Psoas muscle (tissue), 8 donors: ENCODE measurements around the gene NUP210L. TPM values are rescaled to one million over a fixed set of nuclear protein-coding genes. Genes with fewer than 3 reads are reported as not detected.
"Not testable (repeated sequence)": the region's sequence is repeated elsewhere in the genome, so short reads cannot be mapped to it uniquely, and the experiment has no call there.

Experiments
- ATAC-seq, 4 donors: fragments of 200-7000 bp; cut with Tn5 transposase; one replicate each; pipeline ENCODE4 v1.9.1; 2020; ENCODE audit warnings: moderate library complexity in 3 of 4, mild to moderate bottlenecking in 2 of 4
- DNase-seq, 2 donors: peaks; one replicate each; pipeline ENCODE4 v3.0.0-alpha.2; 2020
- H3K27ac ChIP-seq: fragments of 200-600 bp; one replicate; pipeline ENCODE4 v1.8.0; 2022
- H3K27me3 ChIP-seq, 3 donors: fragments of 200-600 bp in 1 of 3; one replicate each; pipeline versions ENCODE4 v1.6.1 to v1.8.0; 2013 to 2022; ENCODE audit warnings: low read length in 2 of 3, mild to moderate bottlenecking in 2 of 3, moderate library complexity in 1 of 3; ENCODE audit not compliant: insufficient read depth in 3 of 3
- H3K36me3 ChIP-seq, 2 donors: fragments of 200-600 bp in 1 of 2; one replicate each; pipeline versions ENCODE4 v1.6.1 to v1.8.0; 2013 to 2022; ENCODE audit warnings: low read depth in 1 of 2, mild to moderate bottlenecking in 1 of 2, moderate library complexity in 1 of 2; ENCODE audit not compliant: insufficient read depth in 1 of 2
- H3K4me1 ChIP-seq: fragments of 200-600 bp; one replicate; pipeline ENCODE4 v1.8.0; 2022
- H3K4me3 ChIP-seq: fragments of 200-600 bp; one replicate; pipeline ENCODE4 v1.8.0; 2022; ENCODE audit warnings: mild to moderate bottlenecking
- H3K9me3 ChIP-seq: fragments of 200-600 bp; one replicate; pipeline ENCODE4 v1.8.0; 2022
- WGBS, 3 donors: extraction: QIAGEN DNeasy Blood & Tissue Kit; methylation state at CpG; one replicate each; pipeline versions ENCODE4 v1.1.6 to v1.1.7; 2013; 5-methylcytosine and 5-hydroxymethylcytosine counted together
- intact Hi-C, 2 donors: fragments of 100-400 bp; cut with DNase I; formaldehyde crosslinking; loops; one replicate each; pipeline versions ENCODE4 v1.11.0 to v1.14.2; 2022
- polyA plus RNA-seq, 3 donors: library from polyadenylated mRNA; stranded (reverse); fragments of 200-250 nt; gene quantifications; one replicate each; pipeline ENCODE4 v1.2.3, GENCODE V29; 2013
- total RNA-seq, 4 donors: library from RNA; stranded (reverse); fragmentation: NEBNext Ultra II Directional in 2 of 4; extraction: Animal tissue kit (Norgen Biotek cat#: 25700) in 2 of 4; gene quantifications; one replicate each; pipeline versions ENCODE4 v1.2.1 to v1.2.4, GENCODE V29; 2021 to 2023
- TF ChIP-seq, protein P1 (sequence below): fragments of 200-600 bp; IDR thresholded peaks from one replicate; pipeline ENCODE4 v1.8.0; 2022; ENCODE audit warnings: antibody characterized with exemption
- donor health status: healthy with polysubstance abuse.
- donor health status: DM: no; HTN: no; CAD: no; lungs with moderate emphysema.
- donor health status: Bipolar disorder and iron deficiency.
- donor health status: healthy.
- donor health status: DM: yes; HTN: yes; CAD: no.
- donor health status: DM: no; HTN: no; CAD: no.
- donor health status: DM: no; HTN: no; CAD: no.
- donor health status: DM: yes; HTN: yes; CAD: no.

NUP210L gene
- total and polyA plus RNA-seq, 7 donors, result 0.01 to 3.0 (median 0.19) TPM; not detected in 2

DNA sequence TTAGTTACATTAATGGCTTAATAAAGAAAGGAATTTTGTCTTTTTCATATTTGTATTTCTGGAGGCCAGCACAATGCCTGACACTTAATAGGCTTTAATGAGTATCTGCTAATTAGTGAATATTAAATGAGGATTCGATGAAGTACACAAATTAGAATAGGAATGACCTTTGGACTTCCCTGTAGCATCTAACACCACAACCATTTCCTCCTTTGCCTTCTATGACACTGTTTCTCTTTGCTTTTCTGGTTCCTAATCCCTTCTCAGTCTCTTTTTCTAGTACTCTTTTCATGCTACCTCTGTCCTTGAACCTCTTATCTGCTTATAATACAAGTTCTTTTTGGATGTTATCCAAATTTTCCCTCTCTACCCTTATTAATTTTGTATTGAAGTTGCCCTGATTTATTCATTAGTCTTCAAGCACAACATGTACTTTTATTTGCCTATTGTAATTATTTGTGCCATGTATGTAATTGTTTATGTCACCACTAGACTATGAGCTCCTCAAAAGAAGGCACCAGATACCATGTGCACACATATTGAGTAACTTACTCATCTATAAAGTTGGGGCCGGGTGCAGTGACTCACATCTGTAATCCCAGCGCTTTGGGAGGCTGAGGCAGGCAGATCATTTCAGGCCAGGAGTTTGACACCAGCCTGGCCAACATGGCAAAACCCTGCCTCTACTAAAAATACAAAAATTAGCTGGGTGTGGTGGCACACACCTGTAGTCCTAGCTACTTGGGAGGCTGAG is 140.5 kb downstream of the NUP210L start:
- TF ChIP-seq, protein P1, sequence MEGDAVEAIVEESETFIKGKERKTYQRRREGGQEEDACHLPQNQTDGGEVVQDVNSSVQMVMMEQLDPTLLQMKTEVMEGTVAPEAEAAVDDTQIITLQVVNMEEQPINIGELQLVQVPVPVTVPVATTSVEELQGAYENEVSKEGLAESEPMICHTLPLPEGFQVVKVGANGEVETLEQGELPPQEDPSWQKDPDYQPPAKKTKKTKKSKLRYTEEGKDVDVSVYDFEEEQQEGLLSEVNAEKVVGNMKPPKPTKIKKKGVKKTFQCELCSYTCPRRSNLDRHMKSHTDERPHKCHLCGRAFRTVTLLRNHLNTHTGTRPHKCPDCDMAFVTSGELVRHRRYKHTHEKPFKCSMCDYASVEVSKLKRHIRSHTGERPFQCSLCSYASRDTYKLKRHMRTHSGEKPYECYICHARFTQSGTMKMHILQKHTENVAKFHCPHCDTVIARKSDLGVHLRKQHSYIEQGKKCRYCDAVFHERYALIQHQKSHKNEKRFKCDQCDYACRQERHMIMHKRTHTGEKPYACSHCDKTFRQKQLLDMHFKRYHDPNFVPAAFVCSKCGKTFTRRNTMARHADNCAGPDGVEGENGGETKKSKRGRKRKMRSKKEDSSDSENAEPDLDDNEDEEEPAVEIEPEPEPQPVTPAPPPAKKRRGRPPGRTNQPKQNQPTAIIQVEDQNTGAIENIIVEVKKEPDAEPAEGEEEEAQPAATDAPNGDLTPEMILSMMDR, result no peak
- ATAC-seq, result no peak
- intact Hi-C loops, result loop anchor here in 1 of 2 donors (10.0 kb wide), 1 partner anchor 100 kb away; no protein-coding TSS in a partner anchor
- DNase-seq, result no peak
- Histone ChIP-seq H3K4me1 (no peaks in the 10 kb centered on the region), H3K9me3 (no peaks in the 10 kb centered on the region), H3K27ac (no peak overlapping the region), H3K27me3 (no peaks in the 10 kb centered on the region), H3K36me3 (no peaks in the 10 kb centered on the region), H3K4me3 (no peak overlapping the region)
- 75 to 85% (median 83%) methylated on average over 3 of the region's 3 CpGs for WGBS, 3 donors

DNA sequence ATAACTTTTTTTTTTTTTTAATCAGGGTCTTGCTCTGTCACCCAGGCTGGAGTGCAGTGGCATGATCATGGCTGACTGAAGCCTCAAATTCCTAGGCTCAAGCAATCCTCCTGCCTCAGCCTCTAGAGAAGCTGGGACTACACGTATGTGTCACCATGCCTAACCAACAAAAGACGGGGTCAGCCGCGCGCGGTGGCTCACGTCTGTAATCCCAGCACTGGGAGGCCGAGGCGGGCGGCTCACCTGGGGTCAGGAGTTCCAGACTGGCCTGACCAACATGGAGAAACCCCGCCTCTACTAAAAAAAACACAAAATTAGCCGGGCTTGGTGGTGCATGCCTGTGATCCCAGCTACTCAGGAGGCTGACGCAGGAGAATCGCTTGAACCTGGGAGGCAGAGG is 142.3 kb downstream of the NUP210L start:
- H3K27ac ChIP-seq, H3K4me3 ChIP-seq, H3K9me3 ChIP-seq, H3K36me3 ChIP-seq, ATAC-seq, H3K4me1 ChIP-seq, H3K27me3 ChIP-seq, DNase-seq: not testable (repeated sequence)
- WGBS, 3 donors, result 92 to 96% (median 96%) methylated on average over 14 of the region's 14 CpGs
- intact Hi-C loops, result loop anchor here in 1 of 2 donors (10.0 kb wide), 1 partner anchor 102 kb away; no protein-coding TSS in a partner anchor

DNA sequence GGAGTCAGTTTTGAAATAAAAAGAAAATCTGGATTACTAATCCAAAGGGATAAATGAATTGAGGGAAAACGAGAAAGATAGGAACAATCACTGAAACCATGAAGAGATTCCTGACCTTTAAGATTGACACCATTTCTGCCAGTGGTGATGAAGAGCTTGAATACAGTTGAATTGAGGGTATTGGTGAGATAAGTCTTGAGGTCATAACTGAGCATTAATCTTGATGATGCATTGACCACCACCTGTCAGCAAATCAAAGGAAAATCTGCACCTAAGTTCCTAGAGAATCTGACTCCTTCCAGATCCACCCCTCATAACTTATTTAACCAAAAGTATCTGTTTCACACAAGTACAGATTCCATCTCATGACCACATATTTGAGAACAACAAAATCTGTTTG is 142.7 kb downstream of the NUP210L start:
- TF ChIP-seq, protein P1, result no peak
- no peak for DNase-seq
- no peak for ATAC-seq
- H3K27ac ChIP-seq, result no peak overlapping the region
- 68 to 77% (median 69%) methylated on average over 1 of the region's 1 CpG for WGBS, 3 donors
- H3K4me3 ChIP-seq, result no peak overlapping the region
- H3K9me3 ChIP-seq, result no peaks in the 10 kb centered on the region
- H3K4me1 ChIP-seq, result no peaks in the 10 kb centered on the region
- no peaks in the 10 kb centered on the region for H3K27me3 ChIP-seq
- no peaks in the 10 kb centered on the region for H3K36me3 ChIP-seq
- intact Hi-C loops, result loop anchor here in 1 of 2 donors (10.0 kb wide), 1 partner anchor 103 kb away; no protein-coding TSS in a partner anchor

DNA sequence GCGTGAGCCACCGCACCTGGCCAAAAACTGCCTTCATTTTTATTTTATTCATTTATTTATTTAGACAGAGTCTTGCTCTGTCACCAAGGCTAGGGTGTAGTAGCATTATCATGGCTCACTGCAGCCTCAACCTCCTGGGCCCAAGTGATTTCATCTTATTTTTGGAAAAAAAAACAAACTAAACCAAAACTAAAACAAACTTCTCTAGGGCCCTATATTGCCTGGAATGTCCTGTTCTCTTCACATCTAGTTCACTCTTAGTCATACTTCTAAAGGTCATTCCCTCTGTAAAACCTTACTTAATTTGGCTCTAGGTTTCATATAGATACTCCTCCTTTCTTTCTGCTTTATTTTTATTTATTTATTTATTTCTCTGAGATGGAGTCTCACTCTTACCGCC is 148.7 kb downstream of the NUP210L start:
- ATAC-seq, result no peak
- no peak overlapping the region for H3K27ac ChIP-seq
- H3K9me3 ChIP-seq, result no peaks in the 10 kb centered on the region
- no peak for DNase-seq
- 95 to 98% (median 97%) methylated on average over 3 of the region's 3 CpGs for WGBS, 3 donors
- TF ChIP-seq, protein P1, result no peak
- intact Hi-C loops, result no loop called here
- H3K4me3 ChIP-seq, result no peak overlapping the region
- H3K27me3 ChIP-seq, result no peaks in the 10 kb centered on the region
- no peaks in the 10 kb centered on the region for H3K36me3 ChIP-seq
- no peaks in the 10 kb centered on the region for H3K4me1 ChIP-seq

DNA sequence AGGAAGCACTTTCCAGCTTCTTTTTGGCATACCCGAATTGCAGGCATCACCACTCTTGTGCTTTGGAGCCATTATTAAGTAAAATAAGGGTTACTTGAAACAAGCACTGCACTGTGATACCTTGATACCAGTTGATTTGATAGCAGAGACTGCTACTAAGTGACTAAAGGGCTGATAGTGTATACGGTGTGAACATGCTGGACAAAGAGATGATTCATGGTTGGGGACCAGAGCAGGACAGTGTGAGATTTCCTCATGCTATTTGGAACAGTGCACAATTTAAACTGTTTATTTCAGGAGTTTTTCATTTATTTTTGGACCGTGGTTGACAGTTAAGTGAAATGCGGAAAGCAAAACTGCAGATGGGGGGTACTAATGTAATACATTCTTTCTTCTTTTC is 154.5 kb downstream of the NUP210L start:
- peaks cover 0 to 4% of the 10 kb centered on the region in 2 donors for H3K36me3 ChIP-seq
- H3K4me1 ChIP-seq, result no peaks in the 10 kb centered on the region
- no peak for ATAC-seq
- H3K27me3 ChIP-seq, result no peaks in the 10 kb centered on the region
- intact Hi-C loops, result no loop called here
- no peak overlapping the region for H3K4me3 ChIP-seq
- no peak for DNase-seq
- TF ChIP-seq, protein P1, result no peak
- 80 to 85% (median 83%) methylated on average over 4 of the region's 4 CpGs for WGBS, 3 donors
- H3K9me3 ChIP-seq, result no peaks in the 10 kb centered on the region
- H3K27ac ChIP-seq, result no peak overlapping the region

DNA sequence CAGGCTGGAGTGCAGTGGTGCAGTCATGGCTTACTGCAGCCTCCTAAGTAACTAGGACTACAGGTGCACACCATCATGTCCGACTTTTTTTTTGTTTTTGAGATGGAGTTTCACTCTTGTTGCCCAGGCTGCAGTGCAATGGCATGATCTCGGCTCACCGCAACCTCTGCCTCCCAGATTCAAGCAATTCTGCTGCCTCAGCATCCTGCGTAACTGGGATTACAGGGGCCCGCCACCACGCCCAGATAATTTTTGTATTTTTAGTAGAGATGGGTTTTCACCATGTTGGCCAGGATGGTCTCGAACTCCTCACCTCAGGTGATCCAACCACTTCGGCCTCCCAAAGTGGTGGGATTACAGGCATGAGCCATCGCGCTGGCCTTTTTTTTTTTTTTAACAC is 158.0 kb downstream of the NUP210L start:
- not testable (repeated sequence) for DNase-seq, H3K27me3 ChIP-seq, H3K4me3 ChIP-seq, ATAC-seq, H3K27ac ChIP-seq, H3K9me3 ChIP-seq
- intact Hi-C loops, result loop anchor here in 1 of 2 donors (10.0 kb wide), 1 partner anchor 278 kb away; the partner anchor contains the start of gene HAX1
- Histone ChIP-seq H3K36me3 (peaks cover 10 to 38% of the 10 kb centered on the region in 2 donors), H3K4me1 (peaks cover 20% of the 10 kb centered on the region)
- 92 to 96% (median 95%) methylated on average over 10 of the region's 10 CpGs for WGBS, 3 donors
